ENCODE results near the gene GRIK2.

Gene GRIK2

GRCh38 chr6:101394936-101395335, 1.4 kb downstream of the GRIK2 start:
- DNase-seq (ENCODE audit: low read depth), result no peak
- TF ChIP-seq CTCF (IDR thresholded peaks at IDR 0.05; ENCODE audit: low read length, missing control alignments), result no peak
- no peak overlapping the region for H3K4me3 ChIP-seq (replicated peaks; ENCODE audit: low read depth, low read length)

GRCh38 chr6:101395345-101395744, 1.8 kb downstream of the GRIK2 start:
- no peak for DNase-seq (ENCODE audit: low read depth)
- no peak overlapping the region for H3K4me3 ChIP-seq (replicated peaks; ENCODE audit: low read depth, low read length)
- TF ChIP-seq CTCF (IDR thresholded peaks at IDR 0.05; ENCODE audit: low read length, missing control alignments), result peak; percentile 19

GRCh38 chr6:101396548-101397173, 3.2 kb downstream of the GRIK2 start:
- no peak overlapping the region for H3K4me3 ChIP-seq (replicated peaks; ENCODE audit: low read depth, low read length)
- peak; percentile 73 for DNase-seq (ENCODE audit: low read depth)
- no peak for TF ChIP-seq CTCF (IDR thresholded peaks at IDR 0.05; ENCODE audit: low read length, missing control alignments)

- DNase-seq (ENCODE audit: low read depth), result peak; percentile 43
- no peak overlapping the region for H3K4me3 ChIP-seq (replicated peaks; ENCODE audit: low read depth, low read length)
- peak; percentile 11 for TF ChIP-seq CTCF (IDR thresholded peaks at IDR 0.05; ENCODE audit: low read length, missing control alignments)
Observed at GRCh38 chr6:101397199-101397598, 3.7 kb downstream of the GRIK2 start.

GRCh38 chr6:101398716-101399615, 5.5 kb downstream of the GRIK2 start:
- TF ChIP-seq CTCF (IDR thresholded peaks at IDR 0.05; ENCODE audit: low read length, missing control alignments), result no peak
- H3K4me3 ChIP-seq (replicated peaks; ENCODE audit: low read depth, low read length), result peak overlapping the region; percentile 27
- no peak for DNase-seq (ENCODE audit: low read depth)

GRCh38 chr6:101399616-101400162, 6.2 kb downstream of the GRIK2 start:
- TF ChIP-seq CTCF (IDR thresholded peaks at IDR 0.05; ENCODE audit: low read length, missing control alignments), result no peak
- peak overlapping the region; percentile 12 for H3K4me3 ChIP-seq (replicated peaks; ENCODE audit: low read depth, low read length)
- no peak for DNase-seq (ENCODE audit: low read depth)

Data from fibroblast of pulmonary artery (primary cell).